Mesothelial cell of epicardium (in vitro differentiated cells): ENCODE measurements around the gene VSIG10. TPM values are rescaled to one million over a fixed set of nuclear protein-coding genes. Genes with fewer than 3 reads are reported as not detected.

ENCODE experiments used
- DNase-seq, 2 experiments: peaks; one replicate each; pipeline ENCODE4 v3.0.0; 2021; ENCODE audit warnings: low spot score in 2 of 2; ENCODE audit not compliant: unreplicated experiment in 2 of 2
- H3K27ac Mint-ChIP-seq: 2 replicates; pipeline ENCODE4 v1.8.0; 2021; ENCODE audit warnings: mixed read lengths
- H3K27me3 Mint-ChIP-seq: 2 replicates; pipeline ENCODE4 v1.8.0; 2021; ENCODE audit warnings: low read depth, mixed read lengths
- H3K36me3 Mint-ChIP-seq: 2 replicates; pipeline ENCODE4 v1.8.0; 2021; ENCODE audit warnings: mixed read lengths
- H3K4me1 Mint-ChIP-seq: 2 replicates; pipeline ENCODE4 v1.8.0; 2021; ENCODE audit warnings: mixed read lengths
- H3K4me3 Mint-ChIP-seq: 2 replicates; pipeline ENCODE4 v1.8.0; 2021; ENCODE audit warnings: mild to moderate bottlenecking, moderate library complexity, mixed read lengths
- H3K9me3 Mint-ChIP-seq: 2 replicates; pipeline ENCODE4 v1.8.0; 2021; ENCODE audit warnings: mixed read lengths
- CTCF ChIP-seq: fragments of 200-600 bp; sonication (generic); IDR thresholded peaks from one replicate; pipeline ENCODE4 v1.5.0; 2021; ENCODE audit warnings: antibody characterized with exemption; ENCODE audit not compliant: unreplicated experiment
- total RNA-seq: library from RNA; stranded (reverse); gene quantifications from 3 replicates; pipeline ENCODE4 v1.2.1, GENCODE V29; 2021

Gene VSIG10
- total RNA-seq, 1 donor from 2014 or later, result 22.0 TPM

GRCh38 chr12:118042091-118042490, 61.7 kb downstream of the VSIG10 start:
- peaks cover 53% of the 10 kb centered on the region for H3K36me3 Mint-ChIP-seq
- no peak overlapping the region for H3K27ac Mint-ChIP-seq
- no peaks in the 10 kb centered on the region for H3K27me3 Mint-ChIP-seq
- no peaks in the 10 kb centered on the region for H3K9me3 Mint-ChIP-seq
- H3K4me1 Mint-ChIP-seq, result no peaks in the 10 kb centered on the region
- no peak for TF ChIP-seq CTCF
- no peak for DNase-seq
- no peak overlapping the region for H3K4me3 Mint-ChIP-seq

DNA sequence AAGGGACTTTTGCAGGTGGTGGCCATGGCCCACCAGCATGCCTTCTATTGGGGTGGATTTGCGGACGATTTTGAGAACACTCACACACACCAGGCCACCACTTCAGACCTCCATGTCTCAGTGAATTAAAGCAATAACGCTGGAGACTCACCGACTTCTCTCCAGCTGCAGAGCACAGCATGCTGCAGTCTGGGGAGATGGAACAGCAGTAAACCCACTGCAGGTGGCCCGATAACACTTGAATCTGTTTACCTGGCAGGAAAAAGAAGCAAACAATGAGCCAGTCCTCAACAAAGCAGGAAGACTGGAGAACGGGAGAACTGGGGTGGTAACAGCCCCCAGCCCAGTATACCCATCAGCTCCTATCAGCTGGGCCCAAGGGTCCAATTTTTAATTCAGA, 65.7 kb downstream of the VSIG10 start:
- Mint-ChIP-seq H3K27ac (no peak overlapping the region), H3K4me3 (no peak overlapping the region), H3K36me3 (peaks cover 47% of the 10 kb centered on the region)

DNA sequence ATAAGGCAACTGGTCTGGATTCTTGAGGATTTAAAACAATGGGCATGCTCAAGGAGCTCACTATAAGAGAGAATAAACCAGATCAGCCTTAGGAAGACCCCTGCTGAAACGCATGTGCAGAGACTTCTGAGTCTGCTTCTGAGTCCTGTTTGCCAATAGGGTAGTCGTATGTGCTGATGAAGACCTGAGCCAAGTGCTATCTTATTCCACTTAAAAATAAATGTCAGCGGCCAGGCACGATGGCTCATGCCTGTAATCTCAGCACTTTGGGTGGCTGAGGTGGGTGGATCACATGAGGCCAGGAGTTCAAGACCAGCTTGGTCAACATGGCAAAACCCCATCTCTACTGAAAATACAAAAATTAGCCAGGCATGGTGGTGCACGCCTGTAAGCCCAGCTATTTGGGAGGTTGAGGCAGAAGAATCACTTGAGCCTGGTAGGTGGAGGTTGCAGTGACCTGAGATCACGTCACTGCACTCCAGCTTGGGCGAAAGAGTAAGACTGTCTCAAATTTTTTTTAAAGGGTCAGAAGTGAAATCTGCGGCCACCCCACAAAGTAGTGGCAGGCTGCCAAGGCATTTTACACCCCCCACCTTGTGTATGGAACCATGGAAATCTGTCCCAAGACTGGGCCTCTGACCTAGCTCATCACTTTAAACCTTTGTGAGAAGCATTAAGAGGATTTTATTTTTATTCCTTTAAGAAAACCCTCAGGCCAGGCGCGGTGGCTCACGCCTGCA, 67.0 kb downstream of the VSIG10 start:
- Mint-ChIP-seq H3K27ac (no peak overlapping the region), H3K4me1 (peaks cover 21% of the 10 kb centered on the region), H3K9me3 (no peaks in the 10 kb centered on the region), H3K36me3 (peaks cover 38% of the 10 kb centered on the region), H3K27me3 (no peaks in the 10 kb centered on the region), H3K4me3 (no peak overlapping the region)
- no peak for DNase-seq
- TF ChIP-seq CTCF, result no peak

More for the DNA sequence above, 65.7 kb downstream of the VSIG10 start:
- Mint-ChIP-seq H3K27me3 (no peaks in the 10 kb centered on the region), H3K4me1 (peaks cover 19% of the 10 kb centered on the region), H3K9me3 (no peaks in the 10 kb centered on the region)
- no peak for DNase-seq
- TF ChIP-seq CTCF, result no peak

- Mint-ChIP-seq H3K27me3 (no peaks in the 10 kb centered on the region), H3K4me1 (peaks cover 21% of the 10 kb centered on the region), H3K36me3 (peaks cover 36% of the 10 kb centered on the region), H3K27ac (peak overlapping the region; percentile 72), H3K4me3 (no peak overlapping the region), H3K9me3 (no peaks in the 10 kb centered on the region)
- DNase-seq, result no peak
- no peak for TF ChIP-seq CTCF
Observed at GRCh38 chr12:118035190-118036041, 68.4 kb downstream of the VSIG10 start.

GRCh38 chr12:118034429-118035189, 69.2 kb downstream of the VSIG10 start:
- Mint-ChIP-seq H3K4me3 (no peak overlapping the region), H3K4me1 (peaks cover 21% of the 10 kb centered on the region), H3K27me3 (no peaks in the 10 kb centered on the region), H3K36me3 (peaks cover 36% of the 10 kb centered on the region), H3K27ac (peak overlapping the region; percentile 72), H3K9me3 (no peaks in the 10 kb centered on the region)
- DNase-seq, result no peak
- no peak for TF ChIP-seq CTCF
